Measurements from ENCODE around the gene HSPB7. TPM values are rescaled to one million over a fixed set of nuclear protein-coding genes. Genes with fewer than 3 reads are reported as not detected.
"Not testable (repeated sequence)": the region's sequence is repeated elsewhere in the genome, so short reads cannot be mapped to it uniquely, and the experiment has no call there.

The HSPB7 gene
- polyA plus RNA-seq, 1 experiment, result 3.5 TPM

GRCh38 chr1:16006552-16007485 lies 11.0 kb downstream of the HSPB7 start:
- ChIA-PET POLR2A (no interaction called here), CTCF (interaction anchor here (0.5 to 5.7 kb wide), 17 partner anchors 11 to 320 kb away, joined by 3 to 31 read pairs (median 4); partner anchors contain the start of genes FAM131C, HSPB7 and SPEN)
- no peak overlapping the region for H3K4me3 ChIP-seq (ENCODE audit: low read depth, low read length)
- TF ChIP-seq CTCF (IDR thresholded peaks at IDR 0.05; ENCODE audit: low read depth, low read length), result no peak
- no peaks in the 10 kb centered on the region for H3K27me3 ChIP-seq (ENCODE audit: control insufficient read depth, insufficient read depth, low read length)
- no peaks in the 10 kb centered on the region; the same call in 1 of the 2 replicates for H3K9me3 ChIP-seq (ENCODE audit: control insufficient read depth, insufficient read depth, low read length)
- no peak overlapping the region for H3K27ac ChIP-seq (ENCODE audit: low read depth, low read length)
- no peak for DNase-seq (ENCODE audit: low read depth, low spot score)

GRCh38 chr1:16006010-16006409 lies 11.8 kb downstream of the HSPB7 start:
- ChIA-PET CTCF (interaction anchor here (1.2 to 5.7 kb wide), 4 partner anchors 11 to 212 kb away, joined by 4 to 31 read pairs (median 6); no protein-coding TSS in a partner anchor), POLR2A (no interaction called here)
- Histone ChIP-seq H3K27me3 (ENCODE audit: control insufficient read depth, insufficient read depth, low read length) (no peaks in the 10 kb centered on the region), H3K27ac (ENCODE audit: low read depth, low read length) (no peak overlapping the region), H3K4me3 (ENCODE audit: low read depth, low read length) (no peak overlapping the region), H3K9me3 (ENCODE audit: control insufficient read depth, insufficient read depth, low read length) (no peaks in the 10 kb centered on the region; the same call in 1 of the 2 replicates)
- TF ChIP-seq CTCF (IDR thresholded peaks at IDR 0.05; ENCODE audit: low read depth, low read length), result no peak
- DNase-seq (ENCODE audit: low read depth, low spot score), result no peak

GRCh38 chr1:16005597-16005996 lies 12.2 kb downstream of the HSPB7 start:
- no peak overlapping the region for H3K27ac ChIP-seq (ENCODE audit: low read depth, low read length)
- no peak for TF ChIP-seq CTCF (IDR thresholded peaks at IDR 0.05; ENCODE audit: low read depth, low read length)
- DNase-seq (ENCODE audit: low read depth, low spot score), result no peak
- no peaks in the 10 kb centered on the region for H3K27me3 ChIP-seq (ENCODE audit: control insufficient read depth, insufficient read depth, low read length)
- no peak overlapping the region for H3K4me3 ChIP-seq (ENCODE audit: low read depth, low read length)
- no peaks in the 10 kb centered on the region; the same call in 1 of the 2 replicates for H3K9me3 ChIP-seq (ENCODE audit: control insufficient read depth, insufficient read depth, low read length)
- POLR2A ChIA-PET, result interaction anchor here (0.6 kb wide), 1 partner anchor 51 kb away, joined by 3 read pairs; no protein-coding TSS in a partner anchor
- CTCF ChIA-PET, result interaction anchor here (1.2 to 5.7 kb wide), 4 partner anchors 10 to 211 kb away, joined by 4 to 31 read pairs (median 6); no protein-coding TSS in a partner anchor

- H3K9me3 ChIP-seq (ENCODE audit: control insufficient read depth, insufficient read depth, low read length); DNase-seq (ENCODE audit: low read depth, low spot score); H3K27me3 ChIP-seq (ENCODE audit: control insufficient read depth, insufficient read depth, low read length); H3K27ac ChIP-seq (ENCODE audit: low read depth, low read length); H3K4me3 ChIP-seq (ENCODE audit: low read depth, low read length); POLR2A ChIA-PET: not testable (repeated sequence)
- CTCF ChIA-PET, result interaction anchor here (0.5 to 2.3 kb wide), 4 partner anchors 85 to 210 kb away, joined by 4 to 9 read pairs (median 5); no protein-coding TSS in a partner anchor
Measured at GRCh38 chr1:16001274-16001673, 16.6 kb downstream of the HSPB7 start.

GRCh38 chr1:15998929-15999328 lies 18.9 kb downstream of the HSPB7 start:
- ChIA-PET CTCF (interaction anchor here (1.0 to 1.5 kb wide), 2 partner anchors 10 to 183 kb away, joined by 4 read pairs; no protein-coding TSS in a partner anchor), POLR2A (no interaction called here)
- Histone ChIP-seq H3K9me3 (ENCODE audit: control insufficient read depth, insufficient read depth, low read length) (no peaks in the 10 kb centered on the region), H3K27me3 (ENCODE audit: control insufficient read depth, insufficient read depth, low read length) (no peaks in the 10 kb centered on the region), H3K27ac (ENCODE audit: low read depth, low read length) (no peak overlapping the region), H3K4me3 (ENCODE audit: low read depth, low read length) (no peak overlapping the region)
- no peak for TF ChIP-seq CTCF (IDR thresholded peaks at IDR 0.05; ENCODE audit: low read depth, low read length)
- no peak for DNase-seq (ENCODE audit: low read depth, low spot score)

Measured in AG04450 (cell line).